Fibroblast of lung (primary cell): ENCODE data around the gene ANKS1B.

Source experiments
- CTCF ChIP-seq, 2 donors: IDR thresholded peaks in 1 of 2; conservative IDR thresholded peaks in 1 of 2; 1 replicate in 1 of 2; 2 replicates in 1 of 2; pipeline ENCODE4 v1.5.1; 2011 to 2012; ENCODE audit warnings: low read length in 2 of 2, control low read depth in 1 of 2, inconsistent platforms in 1 of 2, low read depth in 1 of 2, mild to moderate bottlenecking in 1 of 2
- EZH2 ChIP-seq: IDR thresholded peaks from 2 replicates; pipeline ENCODE4 v1.5.1; 2012; ENCODE audit warnings: low read length, control low read depth, mild to moderate bottlenecking; ENCODE audit errors: missing control alignments

GRCh38 chr12:99055299-99055698, 929.4 kb downstream of the ANKS1B start:
- TF ChIP-seq CTCF (conservative IDR thresholded peaks at IDR 0.05 in 1 of 2, IDR thresholded peaks at IDR 0.05 in 1 of 2; ENCODE audit: low read depth in 1 of 2, low read length in 2 of 2) (no peak), EZH2 (no peak)
